ENCODE results near the gene TTC7B.

TTC7B gene

GRCh38 chr14:90593254-90594040 lies 222.8 kb downstream of the TTC7B start:
- no peak for DNase-seq

DNA sequence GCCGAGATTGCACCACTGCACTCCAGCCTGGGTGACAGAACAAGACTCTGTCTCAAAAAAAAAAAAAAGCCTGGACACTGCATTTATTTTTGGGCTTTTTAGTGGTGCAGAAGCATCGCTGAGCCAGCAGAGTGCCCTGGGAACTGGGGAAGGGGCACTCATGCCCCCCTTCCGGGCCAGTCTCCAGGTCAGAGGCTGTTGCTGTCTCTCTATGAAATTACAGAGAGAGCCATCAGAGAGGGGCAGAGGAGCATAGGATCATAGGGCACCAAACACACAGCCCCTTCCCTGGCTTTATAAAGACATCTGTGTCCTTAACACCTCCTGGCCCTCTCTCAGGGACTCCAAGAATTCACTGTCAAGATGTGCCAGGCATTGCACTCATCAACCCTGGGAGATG lies 223.6 kb downstream of the TTC7B start:
- no peak for DNase-seq

GRCh38 chr14:90587918-90588317 lies 228.3 kb downstream of the TTC7B start:
- DNase-seq = no peak

DNA sequence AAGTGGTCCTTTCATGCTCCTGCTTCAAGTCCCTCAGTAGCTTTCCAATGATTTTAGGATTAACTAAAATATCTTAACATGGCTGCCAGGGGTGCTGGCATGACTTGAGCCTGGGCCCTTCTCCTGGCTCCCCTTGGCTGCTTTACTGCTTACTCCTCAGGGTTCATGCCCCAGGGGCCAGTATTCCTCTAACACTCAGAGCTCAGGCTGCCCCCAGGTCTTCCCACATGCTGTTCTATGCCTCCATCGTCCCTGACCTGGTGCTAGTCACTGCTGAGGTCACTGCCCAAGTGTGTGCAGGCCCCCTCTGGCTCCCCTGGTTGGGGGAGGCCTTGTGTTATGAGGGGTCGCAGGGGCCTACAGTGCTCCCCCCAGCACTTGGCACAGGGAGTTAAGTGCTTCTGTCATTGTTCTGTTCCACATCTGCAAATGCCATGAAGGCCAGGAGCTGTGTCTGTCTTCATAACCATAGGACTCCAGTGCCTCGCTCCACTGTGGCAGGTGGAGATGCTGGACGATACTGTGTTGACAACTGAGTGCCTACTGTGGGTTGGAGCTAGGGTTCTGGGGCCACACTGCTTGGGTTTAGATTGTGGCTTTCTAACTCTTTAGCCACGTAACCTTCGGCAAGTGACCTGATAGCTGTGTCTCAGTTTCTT lies 228.8 kb downstream of the TTC7B start:
- no peak for DNase-seq

GRCh38 chr14:90585106-90585505 lies 231.1 kb downstream of the TTC7B start:
- no peak for DNase-seq

DNA sequence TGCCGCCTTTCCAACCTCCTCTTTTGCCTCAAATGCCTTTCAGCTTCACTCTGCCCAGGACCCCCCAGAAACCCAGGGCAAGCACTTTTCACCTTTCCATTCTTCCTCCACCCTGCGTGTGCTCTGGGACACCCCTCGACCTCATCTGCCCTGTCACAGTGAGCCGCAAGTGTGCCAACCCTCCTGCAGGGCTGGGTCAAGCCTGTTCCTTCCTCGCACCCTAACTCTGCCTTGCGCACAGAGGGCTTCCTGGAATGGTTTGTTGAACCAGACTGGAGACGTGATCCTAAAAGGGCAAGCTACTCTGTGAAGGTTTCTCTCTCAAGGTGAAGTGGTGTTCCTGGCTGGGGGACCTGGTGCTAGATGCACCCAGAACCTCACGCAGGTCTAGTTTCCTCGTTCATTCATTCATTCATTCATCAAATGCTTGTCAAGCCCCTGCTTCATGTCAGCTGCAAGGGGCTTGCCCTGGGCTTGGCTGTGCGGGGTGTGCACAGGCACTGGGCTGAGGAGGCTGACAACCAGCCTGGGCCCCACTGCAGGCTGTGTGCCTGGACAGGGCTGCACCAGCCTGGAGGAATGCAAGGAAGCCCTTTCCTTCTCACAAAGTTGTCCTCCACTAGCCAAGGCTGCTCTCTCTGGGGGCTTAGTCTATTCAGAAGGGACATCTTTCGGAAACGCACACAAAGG lies 232.2 kb downstream of the TTC7B start:
- no peak for DNase-seq

DNA sequence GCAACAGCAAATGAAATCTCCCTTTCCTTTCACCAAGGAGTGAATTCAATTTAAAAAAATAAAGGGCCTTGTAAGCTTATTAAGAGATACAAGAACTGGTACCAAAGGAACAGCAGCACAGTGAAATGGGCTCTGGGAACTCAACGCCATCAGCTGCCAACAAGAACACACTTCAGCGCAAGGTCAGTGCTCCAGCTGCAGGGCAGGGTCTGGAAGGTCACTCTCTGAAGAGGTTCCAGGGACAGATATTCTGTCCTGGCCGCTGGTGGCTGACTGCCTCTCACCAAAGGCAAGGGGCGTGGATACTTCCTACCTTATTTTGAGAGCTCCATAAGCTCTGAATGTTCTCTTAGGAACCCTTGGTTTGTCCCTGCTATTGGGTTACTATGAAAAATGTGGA lies 232.8 kb downstream of the TTC7B start:
- DNase-seq = no peak

DNA sequence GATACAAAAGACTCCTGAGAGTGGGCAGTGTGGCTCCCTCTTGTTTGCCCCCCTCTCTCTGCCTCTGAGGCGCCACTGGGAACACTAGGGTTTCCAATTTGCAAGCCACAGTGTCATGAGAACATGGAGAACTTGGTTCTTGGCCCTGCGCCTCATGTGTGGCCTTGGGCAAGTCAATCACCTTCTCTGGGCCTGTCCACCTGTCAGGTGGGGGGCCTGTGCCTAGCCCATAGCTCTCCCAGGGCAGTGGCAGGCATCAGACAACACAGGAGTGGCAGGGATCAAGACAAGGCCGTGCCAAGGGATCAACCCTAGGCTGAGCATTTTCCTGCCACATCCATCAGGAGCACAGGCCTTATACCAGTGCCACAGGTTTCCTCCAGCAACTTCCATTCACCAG lies 234.1 kb downstream of the TTC7B start:
- no peak for DNase-seq

GRCh38 chr14:90581745-90582144 lies 234.5 kb downstream of the TTC7B start:
- DNase-seq = no peak

DNA sequence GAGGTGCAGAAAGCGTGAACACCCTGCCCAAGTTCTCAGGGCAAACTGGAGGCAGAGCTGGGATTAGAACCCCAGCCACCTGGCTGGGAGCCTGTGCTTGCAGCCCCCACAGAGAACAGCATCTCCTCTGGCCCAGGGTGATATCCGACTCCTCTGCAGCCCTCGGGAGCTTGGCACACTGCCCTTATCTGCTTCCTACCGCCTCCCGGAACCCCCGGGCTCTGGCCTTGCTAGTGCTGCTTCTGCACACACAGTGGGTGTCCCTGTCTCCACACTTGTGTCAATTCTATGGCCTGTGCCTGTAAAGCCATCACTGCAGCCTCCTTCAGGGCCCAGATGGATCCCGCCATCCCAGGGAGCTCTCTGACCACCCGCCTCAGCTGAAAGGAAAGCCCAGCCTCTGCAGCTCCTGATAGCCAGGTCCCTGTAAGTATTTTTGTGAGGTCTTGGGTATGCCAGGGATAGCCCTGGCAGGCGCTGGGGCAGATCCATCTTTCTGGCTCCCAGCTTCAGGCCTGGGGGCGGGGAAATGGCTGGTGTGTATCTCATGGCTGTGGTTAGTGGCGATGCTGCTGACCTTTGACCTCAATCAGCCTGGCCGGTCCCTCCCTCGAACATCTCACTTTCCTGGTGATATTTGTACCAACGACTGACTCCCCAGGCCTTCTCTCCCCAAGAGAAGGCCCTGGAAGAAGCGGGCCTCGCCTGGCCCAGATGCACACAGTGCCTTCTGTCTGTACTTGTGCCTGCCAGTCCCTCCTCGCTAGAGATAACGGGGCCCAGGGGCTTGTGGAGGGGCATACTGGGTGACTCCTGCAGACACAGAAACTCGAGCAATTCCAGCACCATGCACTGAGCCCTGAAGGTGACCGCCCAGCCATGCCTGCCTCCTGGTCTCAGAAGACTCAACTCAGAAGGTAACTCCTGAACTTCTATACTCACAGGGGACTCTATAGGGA lies 235.6 kb downstream of the TTC7B start:
- no peak for DNase-seq

GRCh38 chr14:90579816-90580215 lies 236.4 kb downstream of the TTC7B start:
- DNase-seq = no peak

DNA sequence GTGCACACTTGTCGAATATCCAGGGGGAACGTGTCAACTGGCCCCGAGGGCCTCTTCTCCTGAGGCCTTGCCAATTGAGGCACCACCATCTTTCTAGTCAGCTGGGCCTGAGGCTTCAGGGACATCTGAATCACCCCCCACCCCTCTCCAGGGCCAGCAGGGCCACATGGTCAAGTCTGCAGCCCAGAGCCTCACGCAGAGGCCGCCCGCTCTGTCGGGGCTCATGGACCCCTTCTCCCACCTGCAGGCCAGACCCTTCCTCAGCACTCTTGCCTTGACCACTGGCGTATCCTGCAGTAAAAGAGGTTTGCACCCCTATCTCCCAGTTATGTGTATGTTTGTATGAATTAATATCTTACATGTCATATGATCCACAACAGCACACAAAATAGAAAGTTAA lies 237.1 kb downstream of the TTC7B start:
- DNase-seq = no peak

GRCh38 chr14:90578283-90578985 lies 237.8 kb downstream of the TTC7B start:
- no peak for DNase-seq

DNA sequence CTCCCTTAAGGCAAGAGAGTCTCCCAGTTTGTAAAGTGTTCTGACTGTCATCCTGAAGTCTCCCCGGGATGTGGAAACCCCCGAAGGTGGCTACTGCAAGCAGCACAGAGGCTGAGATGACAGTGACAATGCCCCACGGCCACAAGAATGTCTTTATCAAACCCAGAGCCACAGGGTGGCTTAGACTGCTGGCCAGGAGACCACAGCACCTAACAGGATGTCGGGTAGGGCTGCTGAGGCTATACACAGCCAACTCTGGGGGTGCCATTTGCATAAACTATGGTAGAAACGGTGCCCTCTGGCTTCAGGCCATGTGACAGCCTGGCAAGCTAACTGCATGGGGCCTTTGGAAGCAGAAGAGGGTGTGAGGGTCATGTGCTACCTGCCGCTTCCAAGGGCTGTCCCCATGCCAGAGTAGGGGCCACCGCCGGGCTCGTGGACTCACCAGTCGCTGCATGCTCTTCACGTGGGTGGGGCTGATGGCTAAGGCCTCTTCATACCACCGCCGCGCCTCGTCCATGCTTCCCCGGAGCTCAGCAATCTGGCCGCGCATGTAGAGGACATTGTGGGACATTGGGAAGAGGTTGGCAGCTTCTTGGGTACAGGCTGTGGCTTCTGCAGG lies 238.5 kb downstream of the TTC7B start:
- DNase-seq = no peak

DNA sequence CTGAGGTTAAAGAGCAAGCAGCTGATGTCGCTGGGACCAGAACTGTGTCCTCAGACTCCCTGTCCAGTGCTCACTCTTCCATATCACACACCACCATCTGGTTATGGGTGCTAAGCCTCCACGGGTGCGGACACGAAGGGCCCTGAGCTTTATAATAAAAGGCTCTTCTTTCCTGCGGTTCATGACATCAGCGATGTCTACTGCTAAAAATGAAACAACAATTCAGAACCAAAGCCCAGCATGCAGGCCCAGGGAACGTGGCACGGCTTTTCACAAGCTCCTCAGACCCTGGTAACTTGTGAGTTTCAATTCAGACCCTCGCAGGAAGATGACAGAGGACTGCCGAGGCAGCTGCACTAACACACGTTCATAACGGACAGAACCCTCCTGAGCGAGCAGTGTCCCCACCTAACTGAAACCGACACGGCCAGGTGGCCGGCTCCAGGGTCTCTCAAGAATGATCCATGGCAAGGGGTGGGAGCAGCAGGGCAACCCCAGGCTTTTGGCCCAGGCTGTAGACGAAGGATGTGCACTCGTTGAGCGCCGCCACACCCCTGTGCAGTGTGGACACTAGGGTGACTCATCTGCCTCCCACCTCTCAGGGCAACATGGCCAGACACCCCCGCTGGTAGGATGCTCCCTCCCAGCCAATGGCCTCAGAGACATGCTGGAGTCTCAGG lies 239.1 kb downstream of the TTC7B start:
- no peak for DNase-seq

GRCh38 chr14:90576581-90576980 lies 239.6 kb downstream of the TTC7B start:
- no peak for DNase-seq

- no peak for DNase-seq
These were observed 240.4 kb downstream of the TTC7B start for GRCh38 chr14:90575781-90576180.

GRCh38 chr14:90575336-90575735 lies 240.9 kb downstream of the TTC7B start:
- DNase-seq = no peak

DNA sequence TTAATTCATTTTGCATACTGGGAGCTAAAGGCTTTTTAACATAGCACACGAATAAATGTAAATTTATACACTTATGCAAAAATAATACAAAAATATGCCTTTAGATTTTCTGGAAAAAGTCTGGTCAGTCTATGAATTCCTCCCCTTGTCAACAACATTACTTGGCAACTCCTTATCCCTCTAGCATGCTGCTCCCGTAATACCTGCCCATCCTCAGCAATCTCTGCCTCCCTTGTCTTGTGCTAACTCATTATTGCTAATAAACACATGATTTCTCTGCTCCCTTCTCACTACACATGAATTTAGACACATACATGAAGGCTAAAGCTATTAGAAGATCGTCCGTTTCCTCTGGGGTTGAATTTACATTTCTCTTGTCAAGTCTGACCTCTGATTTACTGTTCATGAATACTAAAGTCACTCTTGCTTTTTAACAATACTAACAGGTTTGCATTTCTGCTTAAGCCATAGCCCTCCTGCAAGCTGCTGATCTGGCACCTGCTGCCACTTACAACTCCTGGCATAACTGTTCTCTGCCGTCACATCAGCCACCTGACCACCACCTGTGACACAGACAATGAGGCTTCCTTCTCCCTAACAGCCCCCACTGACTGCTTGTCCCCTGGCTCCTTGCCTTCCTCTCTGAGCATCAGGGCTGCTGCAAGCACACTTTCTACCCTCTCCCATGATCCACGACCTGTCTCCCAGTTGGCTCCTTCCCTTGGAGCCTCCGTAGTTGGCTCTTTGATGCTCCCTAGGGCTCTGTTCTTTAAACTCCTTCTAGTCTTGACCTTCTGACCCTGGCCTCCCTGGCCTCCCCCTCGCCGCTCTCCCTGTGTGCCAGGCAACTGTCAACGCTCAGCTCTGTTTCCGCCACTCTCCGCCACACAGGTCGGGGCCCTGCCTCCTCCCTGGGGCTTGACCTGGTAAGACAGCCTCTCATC lies 241.8 kb downstream of the TTC7B start:
- DNase-seq = no peak
